Ascending aorta (tissue), 2 donors: ENCODE measurements around the gene LRBA. TPM values are rescaled to one million over a fixed set of nuclear protein-coding genes. Genes with fewer than 3 reads are reported as not detected.

Experiments
- DNase-seq, 2 donors: peaks; one replicate each; pipeline ENCODE4 v3.0.0-alpha.2; 2019; ENCODE audit warnings: low spot score in 2 of 2
- H3K27ac ChIP-seq, 2 donors: fragments of 200-600 bp; sonication (generic); one replicate each; pipeline ENCODE4 v1.5.1; 2016 to 2017; ENCODE audit warnings: mild to moderate bottlenecking in 1 of 2
- H3K27me3 ChIP-seq: fragments of 200-600 bp; sonication (generic); one replicate; pipeline ENCODE4 v1.5.1; 2017
- H3K36me3 ChIP-seq, 2 donors: fragments of 200-600 bp; sonication (generic); one replicate each; pipeline ENCODE4 v1.5.1; 2016
- H3K4me1 ChIP-seq, 2 donors: fragments of 200-600 bp; sonication (generic); one replicate each; pipeline ENCODE4 v1.5.1; 2016 to 2017; ENCODE audit warnings: mild to moderate bottlenecking in 1 of 2
- H3K4me3 ChIP-seq, 2 donors: fragments of 200-600 bp; sonication (generic); one replicate each; pipeline ENCODE4 v1.5.1; 2016 to 2017; ENCODE audit warnings: mild to moderate bottlenecking in 1 of 2
- H3K9me3 ChIP-seq, 2 donors: fragments of 200-600 bp; sonication (generic); one replicate each; pipeline ENCODE4 v1.5.1; 2016
- intact Hi-C: fragments of 100-400 bp; cut with DNase I; formaldehyde crosslinking; loops from one replicate; pipeline ENCODE4 v1.15.1; 2023
- total RNA-seq: library from RNA; depleted of rRNA; stranded (reverse); fragments of >200 nt; gene quantifications from one replicate; pipeline ENCODE4 v1.1.0, GENCODE V29; 2016
- TF ChIP-seq, protein P1 (sequence below), 3 experiments: fragments of 200-600 bp in 2 of 3; fragments of 450-650 bp in 1 of 3; sonication (generic) in 2 of 3; IDR thresholded peaks; one replicate each; pipeline ENCODE4 v1.5.1; 2016 to 2019; ENCODE audit warnings: antibody characterized with exemption in 3 of 3, mild to moderate bottlenecking in 1 of 3, moderate library complexity in 1 of 3

LRBA gene
- total RNA-seq, 1 donor from 2014 or later, result 15.2 TPM

DNA sequence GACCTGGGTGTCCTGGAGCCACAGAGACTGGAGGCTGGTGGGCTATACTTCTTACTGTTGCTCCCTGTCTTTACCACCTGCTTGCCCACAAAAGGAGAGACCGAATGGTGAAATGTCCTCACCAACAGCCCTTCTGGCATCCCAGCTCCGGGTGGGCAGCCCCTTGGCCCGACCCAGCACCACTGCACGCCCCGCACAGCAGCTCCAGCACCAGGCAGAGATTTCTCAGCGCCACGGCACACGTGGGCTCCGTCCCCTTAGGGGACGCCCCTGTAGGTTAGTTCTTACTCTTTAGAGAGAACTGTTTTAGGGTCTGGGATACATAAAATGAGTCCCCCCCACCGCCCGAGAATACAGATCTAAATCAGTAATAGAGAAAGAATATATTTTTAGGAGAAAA is 591.6 kb downstream of the LRBA start:
- Histone ChIP-seq H3K4me3 (no peak overlapping the region), H3K27ac (no peak overlapping the region), H3K9me3 (no peaks in the 10 kb centered on the region), H3K4me1 (no peaks in the 10 kb centered on the region), H3K36me3 (no peaks in the 10 kb centered on the region), H3K27me3 (no peaks in the 10 kb centered on the region)
- DNase-seq, result no peak
- TF ChIP-seq, protein P1, sequence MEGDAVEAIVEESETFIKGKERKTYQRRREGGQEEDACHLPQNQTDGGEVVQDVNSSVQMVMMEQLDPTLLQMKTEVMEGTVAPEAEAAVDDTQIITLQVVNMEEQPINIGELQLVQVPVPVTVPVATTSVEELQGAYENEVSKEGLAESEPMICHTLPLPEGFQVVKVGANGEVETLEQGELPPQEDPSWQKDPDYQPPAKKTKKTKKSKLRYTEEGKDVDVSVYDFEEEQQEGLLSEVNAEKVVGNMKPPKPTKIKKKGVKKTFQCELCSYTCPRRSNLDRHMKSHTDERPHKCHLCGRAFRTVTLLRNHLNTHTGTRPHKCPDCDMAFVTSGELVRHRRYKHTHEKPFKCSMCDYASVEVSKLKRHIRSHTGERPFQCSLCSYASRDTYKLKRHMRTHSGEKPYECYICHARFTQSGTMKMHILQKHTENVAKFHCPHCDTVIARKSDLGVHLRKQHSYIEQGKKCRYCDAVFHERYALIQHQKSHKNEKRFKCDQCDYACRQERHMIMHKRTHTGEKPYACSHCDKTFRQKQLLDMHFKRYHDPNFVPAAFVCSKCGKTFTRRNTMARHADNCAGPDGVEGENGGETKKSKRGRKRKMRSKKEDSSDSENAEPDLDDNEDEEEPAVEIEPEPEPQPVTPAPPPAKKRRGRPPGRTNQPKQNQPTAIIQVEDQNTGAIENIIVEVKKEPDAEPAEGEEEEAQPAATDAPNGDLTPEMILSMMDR (IDR thresholded peaks at IDR 0.05), result no peak
- intact Hi-C loops, result no loop called here

DNA sequence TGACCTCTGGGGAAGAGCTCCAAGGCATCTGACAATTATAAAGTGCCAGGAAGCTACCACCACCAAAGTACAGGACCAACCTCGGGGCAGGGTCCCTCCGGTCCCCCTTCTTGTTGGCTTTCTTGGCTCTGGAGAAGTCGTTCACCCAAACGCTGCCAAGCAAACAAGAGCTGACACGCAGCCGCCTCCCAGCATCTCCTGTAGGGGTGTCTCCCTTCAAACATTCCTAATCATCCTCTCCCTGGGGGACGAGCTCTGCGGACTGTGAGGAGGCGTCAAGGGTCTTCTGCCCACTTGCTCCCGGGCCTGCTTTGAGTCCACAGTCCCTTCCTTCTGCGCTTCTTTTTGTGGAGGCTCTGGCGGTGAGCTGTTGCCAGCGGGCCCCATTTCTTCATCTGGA is 592.0 kb downstream of the LRBA start:
- TF ChIP-seq, protein P1 (IDR thresholded peaks at IDR 0.05), result no peak
- Histone ChIP-seq H3K27me3 (no peaks in the 10 kb centered on the region), H3K36me3 (no peaks in the 10 kb centered on the region), H3K4me3 (no peak overlapping the region), H3K27ac (no peak overlapping the region), H3K4me1 (no peaks in the 10 kb centered on the region), H3K9me3 (no peaks in the 10 kb centered on the region)
- intact Hi-C loops, result no loop called here
- DNase-seq, result no peak

DNA sequence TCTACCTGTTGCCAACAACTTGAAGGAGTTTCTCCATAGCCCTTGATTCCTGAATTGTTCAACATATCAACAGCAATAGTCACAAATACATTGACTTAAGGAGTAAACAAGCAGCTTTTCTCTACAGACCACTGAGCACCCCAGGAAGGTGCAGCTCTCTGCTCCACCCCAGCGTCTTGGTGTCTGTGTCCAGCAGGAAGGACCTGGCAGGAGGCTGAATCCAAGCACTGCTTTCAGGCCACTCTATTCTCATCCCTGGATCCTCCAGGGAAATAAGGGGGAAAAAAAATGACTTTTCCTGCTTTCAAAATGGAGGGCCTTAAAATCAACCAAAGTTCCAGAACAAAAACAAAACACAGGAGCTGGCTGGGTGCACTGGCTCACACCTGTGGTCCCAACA is 593.5 kb downstream of the LRBA start:
- H3K27me3 ChIP-seq, result no peaks in the 10 kb centered on the region
- intact Hi-C loops, result no loop called here
- no peaks in the 10 kb centered on the region for H3K36me3 ChIP-seq
- H3K4me3 ChIP-seq, result no peak overlapping the region
- no peaks in the 10 kb centered on the region for H3K9me3 ChIP-seq
- no peaks in the 10 kb centered on the region for H3K4me1 ChIP-seq
- TF ChIP-seq, protein P1 (IDR thresholded peaks at IDR 0.05), result no peak
- no peak overlapping the region for H3K27ac ChIP-seq
- DNase-seq, result no peak

DNA sequence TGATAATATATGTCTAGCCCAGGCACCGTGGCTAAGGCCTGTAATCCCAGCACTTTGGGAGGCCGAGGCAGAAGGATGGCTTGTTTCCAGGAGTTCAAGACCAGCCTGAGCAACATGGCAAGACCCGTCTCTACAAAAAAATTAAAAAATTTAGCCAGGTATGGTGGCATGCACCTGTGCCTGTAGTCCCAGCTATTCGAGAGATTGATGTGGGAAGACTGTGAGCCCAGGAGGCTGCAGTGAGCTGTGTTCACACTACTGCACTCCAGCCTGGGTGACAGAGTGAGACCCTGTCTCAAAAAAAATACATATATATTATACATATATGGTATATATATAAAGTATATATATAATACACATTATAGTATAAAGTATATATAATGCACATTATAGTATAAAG is 595.1 kb downstream of the LRBA start:
- TF ChIP-seq, protein P1 (IDR thresholded peaks at IDR 0.05), result no peak
- DNase-seq, result no peak
- H3K27ac ChIP-seq, result no peak overlapping the region
- H3K36me3 ChIP-seq, result no peaks in the 10 kb centered on the region
- no peak overlapping the region for H3K4me3 ChIP-seq
- intact Hi-C loops, result no loop called here
- no peaks in the 10 kb centered on the region for H3K27me3 ChIP-seq
- no peaks in the 10 kb centered on the region for H3K9me3 ChIP-seq
- H3K4me1 ChIP-seq, result no peaks in the 10 kb centered on the region

DNA sequence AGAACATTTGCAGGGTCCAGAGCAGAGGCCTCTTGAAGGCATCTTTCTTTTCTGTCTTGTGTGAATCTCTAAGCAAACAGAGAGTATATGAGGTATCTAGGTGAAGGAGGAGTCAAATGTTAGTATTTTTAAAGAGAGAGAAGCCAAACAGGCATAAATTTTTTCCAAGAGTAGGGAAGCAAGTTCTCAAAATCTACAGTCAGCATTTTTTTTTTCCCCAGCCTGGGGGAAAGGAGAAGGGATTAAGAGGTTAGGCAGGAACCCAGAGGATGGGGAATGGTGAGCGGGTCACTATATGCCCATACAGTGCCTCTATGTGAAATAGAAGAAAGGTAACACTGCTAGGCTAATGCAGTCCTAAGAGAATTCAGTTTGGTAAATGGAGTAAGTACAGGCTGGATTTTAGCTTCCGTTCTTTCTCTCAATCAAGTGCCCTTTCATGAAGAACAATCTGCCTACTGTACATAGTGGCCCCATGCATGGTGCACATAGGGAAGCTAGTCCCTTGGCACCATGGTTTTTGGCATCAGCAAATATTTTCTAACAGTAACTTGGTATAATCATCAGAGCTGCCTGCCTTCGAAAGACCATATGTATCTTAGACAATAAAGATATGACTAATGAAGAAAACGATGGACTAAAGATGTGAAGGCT is 596.2 kb downstream of the LRBA start:
- no peak overlapping the region for H3K27ac ChIP-seq
- intact Hi-C loops, result no loop called here

More for the DNA sequence above, 596.2 kb downstream of the LRBA start:
- no peaks in the 10 kb centered on the region for H3K9me3 ChIP-seq
- no peak overlapping the region for H3K4me3 ChIP-seq
- no peaks in the 10 kb centered on the region for H3K36me3 ChIP-seq
- no peaks in the 10 kb centered on the region for H3K4me1 ChIP-seq
- DNase-seq, result no peak
- H3K27me3 ChIP-seq, result no peaks in the 10 kb centered on the region
- TF ChIP-seq, protein P1 (IDR thresholded peaks at IDR 0.05), result no peak
